Liver (tissue), 3 donors: ENCODE data around the gene COMMD1.

Experiments
- ATF3 ChIP-seq: IDR thresholded peaks from 2 replicates; pipeline ENCODE4 v1.6.1; 2016; ENCODE audit warnings: antibody characterized with exemption
- CTCF ChIP-seq: fragments of 150-350 bp; IDR thresholded peaks from 2 replicates; pipeline ENCODE4 v1.5.1; 2017; ENCODE audit warnings: improper control_type of control experiment, low read depth, low read length; ENCODE audit not compliant: missing input control
- GABPA ChIP-seq, 2 donors: IDR thresholded peaks in 1 of 2; conservative IDR thresholded peaks in 1 of 2; 2 replicates each; pipeline ENCODE4 v1.6.1; 2016; ENCODE audit warnings: antibody characterized with exemption in 2 of 2, mild to moderate bottlenecking in 1 of 2, moderate library complexity in 1 of 2
- HNF4A ChIP-seq, 2 donors: conservative IDR thresholded peaks; 2 replicates each; pipeline ENCODE4 v1.6.1; 2016; ENCODE audit warnings: antibody characterized with exemption in 2 of 2, mild to moderate bottlenecking in 2 of 2
- MAX ChIP-seq: IDR thresholded peaks from 2 replicates; pipeline ENCODE4 v1.6.1; 2016; ENCODE audit warnings: antibody characterized with exemption
- RAD21 ChIP-seq, 2 donors: IDR thresholded peaks; 2 replicates each; pipeline ENCODE4 v1.6.1; 2016; ENCODE audit warnings: antibody characterized with exemption in 2 of 2, mild to moderate bottlenecking in 2 of 2
- REST ChIP-seq: IDR thresholded peaks from 2 replicates; pipeline ENCODE4 v1.6.1; 2016; ENCODE audit warnings: antibody characterized with exemption, mild to moderate bottlenecking
- RXRA ChIP-seq, 2 donors: IDR thresholded peaks; 2 replicates each; pipeline ENCODE4 v1.6.1; 2017 to 2018; ENCODE audit warnings: antibody characterized with exemption in 2 of 2, mild to moderate bottlenecking in 1 of 2
- TAF1 ChIP-seq: conservative IDR thresholded peaks from 2 replicates; pipeline ENCODE4 v1.6.1; 2016; ENCODE audit warnings: antibody characterized with exemption, mild to moderate bottlenecking
- ZBTB33 ChIP-seq: IDR thresholded peaks from 2 replicates; pipeline ENCODE4 v1.6.1; 2016; ENCODE audit warnings: antibody characterized with exemption
- donor health status: healthy.
- donor health status: healthy.

GRCh38 chr2:62112179-62112578 is 206.7 kb downstream of the COMMD1 start:
- TF ChIP-seq CTCF: no peak
- TF ChIP-seq TAF1: no peak
- no peak for TF ChIP-seq MAX
- no peak for TF ChIP-seq RAD21 (IDR thresholded peaks at IDR 0.05)
- no peak for TF ChIP-seq HNF4A (conservative IDR thresholded peaks at IDR 0.05)
- no peak for TF ChIP-seq REST
- no peak for TF ChIP-seq GABPA (IDR thresholded peaks at IDR 0.05 in 1 of 2, conservative IDR thresholded peaks at IDR 0.05 in 1 of 2)
- TF ChIP-seq RXRA (IDR thresholded peaks at IDR 0.05): no peak
- no peak for TF ChIP-seq ATF3
- TF ChIP-seq ZBTB33: no peak
